Activated naive CD4-positive, alpha-beta T cell treated with anti-CD3 and anti-CD28 coated beads, Interleukin-2, amount 10 ng/mL, durations not matched to agents 5 hours and 36 hours (primary cell): ENCODE data around the gene NPIPA3. TPM values are rescaled to one million over a fixed set of nuclear protein-coding genes. Genes with fewer than 3 reads are reported as not detected.

ENCODE experiments used
- total RNA-seq, 2 experiments: library from RNA; stranded (reverse); gene quantifications; one replicate each; pipeline ENCODE4 v1.2.3, GENCODE V29; 2021

NPIPA3 gene
- 1 to 10 TPM; 2.9 to 6.1 TPM for total RNA-seq

GRCh38 chr16:14703156-14704011 lies at the start of gene NPIPA3:
NPIPA3 (plus strand) TSS chr16:14703411; CDS start chr16:14708944, 5,533 bp downstream.

GRCh38 chr16:14694129-14694528 lies 9.1 kb upstream of the NPIPA3 start, which contains the start of gene PLA2G10:
PLA2G10 (minus strand) TSS chr16:14694308; CDS start chr16:14694229, 79 bp downstream.

GRCh38 chr16:14742273-14743128 lies 39.3 kb downstream of the NPIPA3 start, which contains the start of gene NPIPA2:
NPIPA2 (plus strand) TSS chr16:14742533; CDS start chr16:14748066, 5,533 bp downstream.

Other genes starting within 250 kb of the NPIPA3 start
- gene PARN, start 73.2 kb upstream of the NPIPA3 start, total RNA-seq = 10 to 100 TPM; 35.0 to 36.8 TPM
- gene BFAR, start 70.5 kb upstream of the NPIPA3 start, total RNA-seq = 10 to 100 TPM; 60.3 to 60.5 TPM
- not detected for gene PLA2G10, start 9.1 kb upstream of the NPIPA3 start, total RNA-seq
- gene NPIPA2, start 39.1 kb downstream of the NPIPA3 start, total RNA-seq = 1 to 10 TPM; 5.2 to 7.3 TPM
- gene NOMO1, start 130.3 kb downstream of the NPIPA3 start, total RNA-seq = 10 to 100 TPM; 34.4 to 38.2 TPM
- 10 to 100 TPM; 82.2 to 85.9 TPM for gene NPIPA1, start 234.0 kb downstream of the NPIPA3 start, total RNA-seq